Activated CD8-positive, alpha-beta memory T cell treated with anti-CD3 and anti-CD28 coated beads, Interleukin-2, amount 10 ng/mL, durations not matched to agents 7 days and 5 days (primary cell): Measurements from ENCODE around the gene RFX3. TPM values are rescaled to one million over a fixed set of nuclear protein-coding genes. Genes with fewer than 3 reads are reported as not detected.

ENCODE experiments used
- ATAC-seq: fragments of 150-1000 bp; cut with Tn5 transposase; one replicate; pipeline ENCODE4 v1.10.0; 2021; ENCODE audit warnings: moderate library complexity
- CTCF ChIA-PET: fragments of 350-600 bp; sonication (Branson Sonifier 250); formaldehyde crosslinking; loops from one replicate; lab custom pipeline; 2021; ENCODE audit warnings: antibody characterized with exemption; lab: Charles Lee
- DNase-seq: peaks from one replicate; pipeline ENCODE4 v3.0.0-alpha.2; 2020
- H3K27ac Mint-ChIP-seq: one replicate; pipeline ENCODE4 v1.8.0; 2021; ENCODE audit warnings: mild to moderate bottlenecking, mixed read lengths
- H3K27me3 Mint-ChIP-seq: one replicate; pipeline ENCODE4 v1.8.0; 2021; ENCODE audit warnings: mixed read lengths
- H3K36me3 Mint-ChIP-seq: one replicate; pipeline ENCODE4 v1.8.0; 2021; ENCODE audit warnings: mild to moderate bottlenecking, mixed read lengths
- H3K4me1 Mint-ChIP-seq: one replicate; pipeline ENCODE4 v1.8.0; 2021; ENCODE audit warnings: mixed read lengths
- H3K4me3 Mint-ChIP-seq: one replicate; pipeline ENCODE4 v1.8.0; 2021; ENCODE audit warnings: mild to moderate bottlenecking, moderate library complexity, mixed read lengths
- H3K9me3 Mint-ChIP-seq: one replicate; pipeline ENCODE4 v1.8.0; 2022; ENCODE audit warnings: low read depth, mixed read lengths
- total RNA-seq, 2 experiments: library from RNA; stranded (reverse); gene quantifications; one replicate each; pipeline ENCODE4 v1.2.3, GENCODE V29; 2021

Gene RFX3
- total RNA-seq, 2 experiments from 2014 or later = 9.1 to 11.5 TPM

DNA sequence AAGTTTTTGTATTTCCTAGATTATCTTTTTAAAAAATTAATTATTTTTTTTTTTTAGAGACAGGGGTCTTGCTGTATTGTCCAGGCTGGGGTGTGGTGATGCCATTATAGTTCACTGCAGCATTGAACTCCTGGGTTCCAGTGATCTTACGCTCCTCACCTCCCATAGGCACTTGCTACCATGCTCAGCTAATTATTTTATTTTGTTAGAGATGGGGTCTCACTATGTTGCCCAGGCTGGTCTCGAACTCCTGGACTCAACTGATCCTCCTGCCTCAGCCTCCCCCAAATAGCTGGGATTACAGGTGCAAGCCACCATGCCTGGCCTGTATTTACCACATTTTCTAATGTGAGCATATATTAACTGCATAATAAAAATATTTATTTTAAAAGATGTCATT, 274.5 kb downstream of the RFX3 start:
- Mint-ChIP-seq H3K9me3 (no peaks in the 10 kb centered on the region), H3K27me3 (no peaks in the 10 kb centered on the region), H3K36me3 (peaks cover 8% of the 10 kb centered on the region), H3K4me1 (no peaks in the 10 kb centered on the region), H3K27ac (no peak overlapping the region), H3K4me3 (no peak overlapping the region)
- CTCF ChIA-PET = no interaction called here
- no peak for ATAC-seq
- no peak for DNase-seq

DNA sequence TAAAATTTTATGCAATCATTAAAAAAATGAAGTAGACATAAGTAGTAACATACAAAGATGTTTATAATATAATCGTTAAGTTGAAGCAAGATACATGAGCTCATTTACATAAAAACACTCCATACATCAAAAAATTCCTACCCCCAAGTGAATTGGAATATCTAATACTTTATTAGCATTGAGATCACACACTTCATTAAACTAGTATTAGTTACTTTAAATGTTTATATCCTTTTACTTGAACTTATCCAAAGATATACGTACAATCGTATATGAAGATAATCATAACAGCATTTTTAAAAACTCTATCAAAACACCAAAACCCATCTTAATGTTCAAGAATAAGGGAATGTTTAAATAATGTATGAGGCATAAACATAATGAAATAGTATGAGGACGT, 275.1 kb downstream of the RFX3 start:
- peaks cover 7% of the 10 kb centered on the region for H3K36me3 Mint-ChIP-seq
- CTCF ChIA-PET = no interaction called here
- ATAC-seq = no peak
- no peaks in the 10 kb centered on the region for H3K27me3 Mint-ChIP-seq
- no peak overlapping the region for H3K27ac Mint-ChIP-seq
- no peaks in the 10 kb centered on the region for H3K9me3 Mint-ChIP-seq
- no peak for DNase-seq
- H3K4me3 Mint-ChIP-seq = no peak overlapping the region
- H3K4me1 Mint-ChIP-seq = no peaks in the 10 kb centered on the region

DNA sequence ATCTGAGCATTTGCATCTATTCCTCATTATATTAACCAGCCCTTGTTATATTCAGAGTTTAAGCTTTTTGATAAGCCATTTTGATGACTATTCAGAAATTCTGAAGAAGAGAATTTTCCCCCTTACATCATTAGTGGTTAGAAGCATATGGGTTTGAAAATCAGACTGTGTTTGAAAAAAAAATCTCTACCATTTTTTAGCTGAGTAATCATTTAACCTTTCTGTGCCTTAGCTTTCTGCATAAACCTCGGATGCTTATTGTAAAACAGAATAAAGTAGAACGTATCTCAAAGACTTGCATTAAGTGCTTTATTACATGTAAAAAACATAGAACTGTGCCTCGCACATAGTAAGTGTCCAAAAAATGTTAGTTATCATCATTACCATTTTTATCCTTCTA, 278.6 kb downstream of the RFX3 start:
- H3K4me3 Mint-ChIP-seq = no peak overlapping the region
- CTCF ChIA-PET = interaction anchor here (1.6 kb wide), 1 partner anchor 194 kb away, joined by 5 read pairs; no protein-coding TSS in a partner anchor
- H3K27ac Mint-ChIP-seq = no peak overlapping the region
- ATAC-seq (no peak), DNase-seq (no peak)
- H3K9me3 Mint-ChIP-seq = no peaks in the 10 kb centered on the region
- peaks cover 2% of the 10 kb centered on the region for H3K36me3 Mint-ChIP-seq
- no peaks in the 10 kb centered on the region for H3K4me1 Mint-ChIP-seq
- no peaks in the 10 kb centered on the region for H3K27me3 Mint-ChIP-seq

DNA sequence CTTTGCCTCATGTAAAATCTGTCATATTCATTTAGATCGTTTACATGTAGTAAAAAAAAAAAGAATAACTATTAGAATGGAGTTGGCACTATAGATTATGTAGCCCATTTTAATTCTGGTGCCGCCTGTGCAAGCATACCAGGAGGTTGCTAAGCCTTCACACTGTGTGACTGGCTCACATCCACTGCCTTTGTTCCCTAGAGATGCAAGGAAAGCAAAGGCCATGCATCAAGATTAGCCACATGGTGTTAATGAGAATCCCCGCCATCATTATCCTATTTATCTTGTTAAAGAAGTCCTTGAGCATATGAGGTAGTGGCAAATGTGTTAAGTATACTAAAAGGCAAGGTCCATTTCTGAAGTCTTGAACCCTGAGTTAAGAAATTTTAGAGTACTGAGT, 279.6 kb downstream of the RFX3 start:
- CTCF ChIA-PET = interaction anchor here (1.6 kb wide), 1 partner anchor 195 kb away, joined by 5 read pairs; no protein-coding TSS in a partner anchor
- DNase-seq = no peak
- Mint-ChIP-seq H3K9me3 (no peaks in the 10 kb centered on the region), H3K27ac (no peak overlapping the region), H3K27me3 (no peaks in the 10 kb centered on the region), H3K4me3 (no peak overlapping the region), H3K4me1 (peaks cover 3% of the 10 kb centered on the region), H3K36me3 (no peaks in the 10 kb centered on the region)
- no peak for ATAC-seq

- CTCF ChIA-PET = interaction anchor here (1.9 kb wide), 1 partner anchor 196 kb away, joined by 5 read pairs; no protein-coding TSS in a partner anchor
Observed at GRCh38 chr9:3244963-3245653, 280.7 kb downstream of the RFX3 start.

GRCh38 chr9:3243683-3244082, 282.1 kb downstream of the RFX3 start:
- no peaks in the 10 kb centered on the region for H3K27me3 Mint-ChIP-seq
- ATAC-seq (no peak), DNase-seq (no peak)
- no peak overlapping the region for H3K27ac Mint-ChIP-seq
- no peaks in the 10 kb centered on the region for H3K36me3 Mint-ChIP-seq
- CTCF ChIA-PET = interaction anchor here (1.9 kb wide), 1 partner anchor 197 kb away, joined by 5 read pairs; no protein-coding TSS in a partner anchor
- H3K4me3 Mint-ChIP-seq = no peak overlapping the region
- no peaks in the 10 kb centered on the region for H3K9me3 Mint-ChIP-seq
- H3K4me1 Mint-ChIP-seq = peaks cover 7% of the 10 kb centered on the region

More at GRCh38 chr9:3244963-3245653, 280.7 kb downstream of the RFX3 start:
- no peak for ATAC-seq
- no peak for DNase-seq
- H3K4me1 Mint-ChIP-seq = peaks cover 7% of the 10 kb centered on the region
- H3K4me3 Mint-ChIP-seq = no peak overlapping the region
- no peak overlapping the region for H3K27ac Mint-ChIP-seq
- H3K36me3 Mint-ChIP-seq = no peaks in the 10 kb centered on the region
- no peaks in the 10 kb centered on the region for H3K27me3 Mint-ChIP-seq
- H3K9me3 Mint-ChIP-seq = no peaks in the 10 kb centered on the region

DNA sequence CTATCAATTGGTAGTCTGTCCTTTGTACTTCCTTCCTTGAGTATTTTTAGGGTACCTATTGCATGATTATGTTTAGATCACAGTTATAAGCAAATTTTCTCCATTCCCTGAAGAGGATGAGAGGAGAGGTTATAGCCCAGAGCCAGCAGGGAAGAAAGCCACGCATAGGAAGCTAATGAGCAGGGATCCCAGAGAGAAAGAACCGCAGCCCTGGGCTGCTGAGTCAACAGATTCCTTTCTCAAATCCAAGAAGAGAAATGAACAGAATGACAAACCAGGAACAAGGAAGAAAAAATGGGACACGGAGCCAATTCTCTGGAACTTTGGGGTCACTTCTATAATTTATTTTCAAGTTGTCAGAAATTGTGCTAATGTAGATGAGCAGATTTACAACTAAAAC, 284.5 kb downstream of the RFX3 start:
- H3K4me3 Mint-ChIP-seq = no peak overlapping the region
- no peaks in the 10 kb centered on the region for H3K27me3 Mint-ChIP-seq
- DNase-seq = no peak

GRCh38 chr9:3240656-3241268, 285.0 kb downstream of the RFX3 start:
- no peak overlapping the region for H3K4me3 Mint-ChIP-seq
- no peaks in the 10 kb centered on the region for H3K9me3 Mint-ChIP-seq
- no peaks in the 10 kb centered on the region for H3K36me3 Mint-ChIP-seq
- H3K27me3 Mint-ChIP-seq = no peaks in the 10 kb centered on the region
- CTCF ChIA-PET = interaction anchor here (0.6 to 3.2 kb wide), 15 partner anchors 15 to 880 kb away, joined by 3 to 49 read pairs (median 3); no protein-coding TSS in a partner anchor
- DNase-seq (peak; percentile 77), ATAC-seq (peak; percentile 89)
- H3K4me1 Mint-ChIP-seq = peaks cover 7% of the 10 kb centered on the region
- no peak overlapping the region for H3K27ac Mint-ChIP-seq

More for the DNA sequence above, 284.5 kb downstream of the RFX3 start:
- H3K27ac Mint-ChIP-seq = no peak overlapping the region
- no peak for ATAC-seq
- H3K36me3 Mint-ChIP-seq = no peaks in the 10 kb centered on the region
- CTCF ChIA-PET = interaction anchor here (0.6 to 3.2 kb wide), 16 partner anchors 14 to 879 kb away, joined by 3 to 49 read pairs (median 3); no protein-coding TSS in a partner anchor
- peaks cover 7% of the 10 kb centered on the region for H3K4me1 Mint-ChIP-seq
- no peaks in the 10 kb centered on the region for H3K9me3 Mint-ChIP-seq

DNA sequence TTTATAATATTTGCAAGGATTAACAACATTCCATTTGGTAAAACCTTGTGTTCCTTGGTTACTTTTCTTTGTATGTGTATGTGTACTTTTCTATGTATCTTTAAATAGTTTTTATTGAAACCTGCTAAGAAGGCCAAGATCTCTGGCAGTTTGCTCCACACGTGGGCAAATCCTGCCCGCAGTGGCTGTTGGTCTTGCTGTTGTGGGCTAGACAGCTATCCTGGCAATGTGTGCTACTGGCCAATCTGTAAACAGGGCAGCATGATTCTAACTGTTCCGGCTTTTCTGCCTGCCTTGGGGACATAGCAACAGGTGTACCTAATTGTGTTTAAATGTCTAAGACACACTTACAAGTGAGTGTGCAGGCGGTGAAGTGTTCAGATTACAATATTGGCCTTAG, 286.6 kb downstream of the RFX3 start:
- DNase-seq = no peak
- Mint-ChIP-seq H3K4me1 (peaks cover 7% of the 10 kb centered on the region), H3K27me3 (no peaks in the 10 kb centered on the region), H3K9me3 (no peaks in the 10 kb centered on the region), H3K36me3 (peaks cover 2% of the 10 kb centered on the region), H3K27ac (no peak overlapping the region), H3K4me3 (no peak overlapping the region)
- CTCF ChIA-PET = no interaction called here
- ATAC-seq = no peak

DNA sequence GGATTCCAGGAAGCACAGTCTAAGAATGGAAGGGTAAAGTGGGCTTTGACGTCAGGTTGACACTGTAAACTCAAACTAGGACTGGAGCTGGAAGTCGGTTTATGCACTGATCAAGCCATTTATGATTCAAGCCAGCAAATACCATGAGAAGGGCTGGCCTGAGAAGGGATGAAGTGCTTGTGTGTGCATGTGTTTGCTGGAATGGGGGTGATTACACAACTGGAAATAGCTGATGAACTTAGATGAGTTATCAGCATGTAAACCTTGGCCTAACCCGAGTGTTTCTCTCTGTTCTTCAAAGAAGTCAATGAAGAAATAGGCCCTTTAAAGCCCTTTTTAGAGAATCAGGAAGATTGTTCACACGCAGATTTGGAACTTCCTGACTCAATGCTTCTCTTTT, 287.6 kb downstream of the RFX3 start:
- no peak for DNase-seq
- no peaks in the 10 kb centered on the region for H3K27me3 Mint-ChIP-seq
- no peaks in the 10 kb centered on the region for H3K9me3 Mint-ChIP-seq
- peaks cover 7% of the 10 kb centered on the region for H3K4me1 Mint-ChIP-seq
- ATAC-seq = no peak
- H3K4me3 Mint-ChIP-seq = no peak overlapping the region
- H3K36me3 Mint-ChIP-seq = peaks cover 2% of the 10 kb centered on the region
- no peak overlapping the region for H3K27ac Mint-ChIP-seq
- CTCF ChIA-PET = no interaction called here

GRCh38 chr9:3237121-3237520, 288.7 kb downstream of the RFX3 start:
- DNase-seq = no peak
- Mint-ChIP-seq H3K27ac (no peak overlapping the region), H3K4me1 (peaks cover 7% of the 10 kb centered on the region), H3K9me3 (no peaks in the 10 kb centered on the region), H3K27me3 (no peaks in the 10 kb centered on the region), H3K36me3 (peaks cover 2% of the 10 kb centered on the region), H3K4me3 (no peak overlapping the region)
- CTCF ChIA-PET = no interaction called here
- no peak for ATAC-seq

GRCh38 chr9:3235497-3235896, 290.3 kb downstream of the RFX3 start:
- DNase-seq = no peak
- Mint-ChIP-seq H3K27ac (no peak overlapping the region), H3K36me3 (peaks cover 4% of the 10 kb centered on the region), H3K4me3 (no peak overlapping the region), H3K9me3 (no peaks in the 10 kb centered on the region), H3K4me1 (peaks cover 2% of the 10 kb centered on the region), H3K27me3 (no peaks in the 10 kb centered on the region)
- CTCF ChIA-PET = no interaction called here
- no peak for ATAC-seq

DNA sequence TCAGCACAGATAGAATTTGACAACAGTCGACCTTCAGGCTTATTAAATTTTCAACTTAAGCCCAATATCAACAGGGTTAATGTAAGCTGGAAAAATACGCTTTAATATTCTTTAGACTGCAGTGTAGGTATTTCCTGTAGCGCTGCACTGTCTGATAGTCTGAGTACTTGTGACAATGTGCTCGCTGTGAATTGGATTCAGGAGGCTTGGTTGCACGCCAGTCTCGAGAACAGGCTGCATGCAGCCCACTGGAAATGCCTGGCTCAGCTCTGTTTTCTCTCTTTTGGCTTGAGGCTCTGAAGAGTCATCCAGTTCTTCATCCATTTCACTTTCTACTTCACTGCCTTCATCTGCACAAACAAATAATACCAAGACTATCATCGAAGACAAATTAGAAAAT, 300.9 kb downstream of the RFX3 start:
- H3K27me3 Mint-ChIP-seq = no peaks in the 10 kb centered on the region
- H3K4me1 Mint-ChIP-seq = no peaks in the 10 kb centered on the region
- ATAC-seq (no peak), DNase-seq (no peak)
- H3K27ac Mint-ChIP-seq = no peak overlapping the region
- H3K9me3 Mint-ChIP-seq = no peaks in the 10 kb centered on the region
- H3K36me3 Mint-ChIP-seq = no peaks in the 10 kb centered on the region
- H3K4me3 Mint-ChIP-seq = no peak overlapping the region
- CTCF ChIA-PET = interaction anchor here (2.4 kb wide), 1 partner anchor 16 kb away, joined by 8 read pairs; no protein-coding TSS in a partner anchor

- ATAC-seq (no peak), DNase-seq (no peak)
- Mint-ChIP-seq H3K27ac (no peak overlapping the region), H3K4me3 (no peak overlapping the region), H3K9me3 (no peaks in the 10 kb centered on the region), H3K27me3 (peaks cover 2% of the 10 kb centered on the region), H3K36me3 (no peaks in the 10 kb centered on the region), H3K4me1 (no peaks in the 10 kb centered on the region)
- CTCF ChIA-PET = interaction anchor here (0.5 to 1.3 kb wide), 2 partner anchors 226 to 259 kb away, joined by 3 read pairs; no protein-coding TSS in a partner anchor
Observed at GRCh38 chr9:3215658-3216057, 310.1 kb downstream of the RFX3 start.
